CD4-positive, alpha-beta T cell treated with Interleukin-15 for 4 hours (primary cell): Measurements from ENCODE around the gene ACTR2.
A peak's percentile ranks its signal among the peaks of the same experiment; 100 is the strongest.
"Not testable (repeated sequence)": the region's sequence is repeated elsewhere in the genome, so short reads cannot be mapped to it uniquely, and the experiment has no call there.

Source experiments
- DNase-seq: peaks from one replicate; pipeline ENCODE4 v3.0.0-alpha.2; 2020; ENCODE audit warnings: low spot score

ACTR2 gene

DNA sequence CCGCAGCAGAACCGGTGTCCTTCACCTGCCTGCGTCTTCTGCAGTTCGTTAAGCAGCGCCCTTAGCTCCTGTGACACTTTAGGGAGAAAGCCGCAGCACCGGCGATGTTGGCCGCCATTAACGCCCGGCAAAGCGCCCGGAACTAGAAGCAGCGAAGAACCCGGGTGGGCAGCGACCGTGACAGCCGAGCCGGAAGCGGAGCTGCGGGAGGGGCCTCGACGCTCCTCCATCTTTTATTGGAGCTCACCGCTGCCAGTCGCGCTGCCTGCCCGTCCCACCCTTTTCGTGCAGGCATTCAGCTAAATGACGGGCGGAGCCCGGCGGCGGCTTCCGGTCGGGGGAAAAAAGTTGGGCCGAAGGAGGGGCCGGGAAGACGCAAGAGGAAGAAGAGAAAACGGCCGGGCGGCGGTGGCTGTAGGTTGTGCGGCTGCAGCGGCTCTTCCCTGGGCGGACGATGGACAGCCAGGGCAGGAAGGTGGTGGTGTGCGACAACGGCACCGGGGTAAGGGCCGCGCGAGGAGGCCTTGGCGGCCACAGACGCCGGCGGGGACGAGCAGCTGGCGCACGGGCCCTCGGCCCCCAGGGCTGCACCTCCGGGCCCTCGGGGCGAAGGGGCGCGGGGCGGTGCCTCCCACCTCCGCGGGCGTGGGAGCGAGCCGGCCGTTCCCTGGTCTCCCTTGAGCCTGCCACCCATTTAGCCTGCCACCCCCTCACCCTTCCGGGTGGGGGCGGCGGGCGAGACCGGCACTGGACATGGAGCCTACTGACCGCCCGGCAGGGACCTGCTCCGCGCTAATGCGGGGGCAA is at the start of gene ACTR2:
Gene ACTR2 (plus strand): TSS at position 376 of the 807 bp plus-strand sequence. CDS start 79 bp downstream, at position 455.
- DNase-seq: peak; percentile 93

DNA sequence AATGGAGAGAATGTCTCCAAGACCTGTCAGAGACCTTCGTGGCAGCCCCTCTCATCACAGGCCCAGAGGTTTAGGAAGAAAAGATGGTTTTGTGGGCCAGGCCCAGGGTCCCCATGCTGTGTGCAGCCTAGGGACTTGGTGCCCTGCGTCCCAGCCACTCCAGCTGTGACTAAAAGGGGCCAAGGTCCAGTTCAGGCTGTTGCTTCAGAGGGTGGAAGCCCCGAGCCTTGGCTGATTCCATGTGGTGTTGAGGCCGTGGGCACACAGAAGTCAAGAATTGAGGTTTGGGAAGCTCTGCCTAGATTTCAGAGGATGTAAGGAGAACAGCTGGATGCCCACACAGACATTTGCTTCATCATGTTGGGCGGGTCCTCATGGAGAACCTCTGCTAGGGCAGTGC is 45.1 kb upstream of the ACTR2 start:
- DNase-seq: no peak

DNA sequence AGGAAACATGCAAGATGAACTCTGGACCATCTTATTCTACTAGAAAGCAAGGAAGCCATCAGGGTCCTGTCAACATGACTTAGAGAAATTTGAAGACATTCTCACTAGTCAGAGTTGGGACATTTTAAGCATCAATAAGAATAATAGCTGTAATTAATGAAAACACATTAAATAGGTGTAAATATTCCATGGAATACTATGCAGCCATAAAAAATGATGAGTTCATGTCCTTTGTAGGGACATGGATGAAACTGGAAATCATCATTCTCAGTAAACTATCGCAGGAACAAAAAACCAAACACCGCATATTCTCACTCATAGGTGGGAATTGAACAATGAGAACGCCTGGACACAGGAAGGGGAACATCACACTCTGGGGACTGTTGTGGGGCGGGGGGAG is 44.2 kb upstream of the ACTR2 start:
- not testable (repeated sequence) for DNase-seq

DNA sequence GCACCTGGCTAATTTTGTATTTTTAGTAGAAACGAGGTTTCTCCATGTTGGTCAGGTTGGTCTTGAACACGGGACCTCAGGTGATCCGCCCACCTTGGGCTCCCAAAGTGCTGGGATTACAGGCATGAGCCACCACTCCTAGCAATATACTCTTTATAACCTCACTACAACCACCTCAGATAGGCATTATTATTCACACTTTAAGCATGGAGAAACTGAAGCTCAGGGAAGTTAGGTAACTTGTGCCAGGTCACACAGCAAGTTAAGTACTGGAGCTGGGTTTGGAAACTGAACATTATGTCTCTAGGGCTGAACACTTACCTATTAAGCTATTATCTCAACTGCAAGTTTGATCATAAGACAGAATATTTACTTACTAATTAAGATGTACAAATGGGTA is 42.6 kb upstream of the ACTR2 start:
- DNase-seq: no peak

DNA sequence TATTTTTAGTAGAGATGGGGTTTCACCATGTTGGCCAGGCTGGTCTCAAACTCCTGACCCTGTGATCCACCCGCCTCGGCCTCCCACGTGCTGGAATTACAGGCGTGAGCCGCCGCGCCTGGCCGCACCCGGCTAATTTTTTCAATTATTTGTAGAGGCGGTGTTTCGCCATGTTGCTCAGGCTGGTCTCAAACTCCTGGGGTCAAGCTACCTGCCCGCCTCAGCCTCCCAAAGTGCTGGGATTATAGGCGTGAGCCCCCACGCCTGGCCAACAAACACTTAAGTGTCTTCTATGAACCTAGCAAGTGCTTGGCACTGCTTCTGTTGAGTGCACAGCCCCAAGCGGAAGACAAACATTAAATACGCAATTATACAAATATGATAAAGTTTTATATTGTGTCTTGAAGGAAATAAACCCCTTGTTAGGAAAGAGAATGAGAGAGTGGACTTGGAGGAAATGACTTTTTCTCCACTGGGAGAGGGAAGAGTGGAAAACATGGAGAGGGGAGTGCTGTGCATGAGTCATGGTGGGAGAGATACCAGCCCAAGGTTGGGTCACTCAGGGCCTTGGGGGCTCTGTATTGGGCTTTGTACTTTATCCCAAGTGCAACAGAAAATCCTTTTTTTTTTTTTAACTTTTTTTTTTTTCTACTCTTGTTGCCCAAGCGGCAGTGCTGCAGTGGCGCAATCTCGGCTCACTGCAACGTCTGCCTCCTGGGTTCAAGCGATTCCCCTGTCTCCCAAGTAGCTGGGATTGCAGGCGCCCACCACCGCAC is 41.4 kb upstream of the ACTR2 start:
- DNase-seq: no peak

DNA sequence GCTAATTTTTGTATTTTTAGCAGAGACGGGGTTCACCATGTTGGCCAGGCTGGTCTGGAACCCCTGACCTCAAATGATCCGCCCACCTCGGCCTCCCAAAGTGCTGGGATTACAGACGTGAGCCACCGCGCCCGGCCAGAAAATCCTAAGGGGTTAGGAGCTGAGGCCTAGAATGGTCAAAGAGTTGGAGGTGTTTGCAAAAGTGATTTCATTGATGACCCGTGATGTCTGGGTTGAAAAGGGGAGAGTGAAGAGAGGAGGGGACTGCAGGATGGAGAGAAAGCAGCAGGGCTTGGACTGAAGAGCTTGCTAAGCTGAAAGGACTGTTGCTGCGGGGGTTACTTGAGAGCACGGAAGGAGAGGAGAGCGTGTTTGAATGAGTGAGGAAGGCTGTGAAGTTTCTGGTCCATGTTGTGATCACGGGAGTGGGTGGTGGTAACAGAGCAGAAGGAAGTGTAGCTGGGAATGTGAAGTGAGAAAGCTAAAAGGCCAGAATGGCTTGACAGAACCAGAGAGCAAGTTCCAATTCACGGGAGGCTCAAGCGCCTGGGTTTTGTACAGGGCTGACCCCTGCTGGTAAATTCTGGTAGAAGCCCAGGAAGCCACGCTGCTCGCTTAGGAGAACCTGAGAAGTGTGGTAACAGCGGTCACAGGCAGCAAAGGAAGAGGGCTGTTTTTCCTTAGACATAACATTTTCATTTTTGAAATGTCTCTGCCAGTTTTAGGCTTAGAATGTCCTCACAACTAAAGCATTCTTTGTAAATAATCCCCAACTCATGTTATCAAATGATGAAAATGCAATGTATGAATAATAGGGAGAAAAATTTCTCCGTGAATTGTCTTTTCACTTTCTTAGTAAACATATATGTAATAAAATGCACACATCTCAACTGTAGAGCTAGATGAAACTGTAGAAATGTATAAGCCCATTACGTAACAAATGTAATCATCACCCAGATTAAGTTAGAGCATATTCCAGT is 40.5 kb upstream of the ACTR2 start:
- peak; percentile 64 for DNase-seq

DNA sequence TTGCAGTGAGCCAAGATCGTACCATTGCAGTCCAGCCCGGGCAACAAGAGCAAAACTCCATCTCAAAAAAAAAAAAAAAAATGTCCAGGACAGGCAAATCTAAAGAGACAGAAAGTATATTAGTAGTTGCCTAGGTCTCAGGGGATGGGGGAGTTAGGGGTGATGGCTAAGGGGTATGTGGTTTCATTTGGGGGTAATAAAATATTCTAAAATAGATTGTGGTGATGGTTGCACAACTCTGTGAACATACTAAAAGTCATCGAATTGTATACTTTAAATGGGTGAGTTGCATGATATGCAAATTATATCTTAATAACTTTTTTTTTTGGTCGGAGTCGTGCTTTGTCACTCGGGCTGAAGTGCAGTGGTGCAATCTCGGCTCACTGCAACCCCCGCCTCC is 34.2 kb upstream of the ACTR2 start:
- DNase-seq: no peak

DNA sequence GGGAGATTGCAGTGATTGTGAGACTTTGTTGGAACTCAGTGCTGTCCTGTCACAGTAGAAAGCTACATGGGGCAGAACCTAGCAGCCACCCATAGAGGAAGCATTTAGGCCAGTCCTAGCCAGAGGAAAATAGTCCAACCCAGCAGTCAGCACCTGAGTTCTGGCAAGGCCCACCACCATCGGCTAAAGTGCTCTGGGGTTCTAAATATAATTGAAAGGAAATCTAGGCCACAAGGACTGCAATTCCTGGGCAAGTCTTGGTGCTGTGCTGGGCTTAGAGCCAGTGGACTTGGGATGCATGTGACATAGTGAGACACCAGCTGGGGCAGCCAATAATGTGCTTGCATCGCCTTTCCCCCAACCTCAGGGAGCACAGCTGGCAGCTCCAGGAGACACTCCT is 28.9 kb upstream of the ACTR2 start:
- no peak for DNase-seq

DNA sequence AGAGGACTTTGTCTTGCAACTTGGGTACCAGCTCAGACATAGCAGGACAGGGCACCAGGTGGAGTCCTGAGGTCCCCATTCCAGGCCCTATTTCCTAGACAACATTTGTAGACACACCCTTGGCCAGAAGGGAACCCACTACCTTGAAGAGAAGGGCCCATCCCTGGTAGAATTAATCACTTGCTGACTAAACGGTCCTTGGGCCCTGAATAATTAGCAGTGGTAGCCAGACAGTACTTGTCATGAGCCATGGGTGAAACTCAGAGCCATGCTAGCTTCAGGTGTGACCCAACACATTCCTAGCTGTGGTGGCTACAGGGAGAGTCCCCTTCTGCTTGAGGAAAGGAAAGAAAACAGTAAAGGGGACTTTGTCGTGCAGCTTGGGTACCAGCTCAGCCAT is 28.5 kb upstream of the ACTR2 start:
- no peak for DNase-seq

DNA sequence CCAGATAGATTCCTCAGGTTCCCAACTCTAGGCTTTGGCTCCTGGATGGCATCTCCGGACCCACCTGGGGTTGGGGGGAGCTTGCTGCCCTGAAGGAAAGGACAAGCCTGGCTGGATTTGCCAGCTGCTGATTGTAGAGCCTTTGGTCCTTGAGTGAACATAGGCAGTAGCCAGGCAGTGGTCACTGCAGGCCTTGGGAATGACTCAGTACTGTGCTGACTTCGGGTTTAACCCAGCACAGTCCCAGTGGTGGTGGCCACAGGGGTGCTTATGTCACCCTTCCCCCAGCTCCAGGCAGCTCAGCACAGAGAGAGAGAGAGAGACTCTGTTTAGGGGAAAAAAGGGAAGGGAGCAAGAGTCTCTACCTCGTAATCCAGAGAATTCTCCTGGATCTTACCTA is 27.7 kb upstream of the ACTR2 start:
- no peak for DNase-seq

DNA sequence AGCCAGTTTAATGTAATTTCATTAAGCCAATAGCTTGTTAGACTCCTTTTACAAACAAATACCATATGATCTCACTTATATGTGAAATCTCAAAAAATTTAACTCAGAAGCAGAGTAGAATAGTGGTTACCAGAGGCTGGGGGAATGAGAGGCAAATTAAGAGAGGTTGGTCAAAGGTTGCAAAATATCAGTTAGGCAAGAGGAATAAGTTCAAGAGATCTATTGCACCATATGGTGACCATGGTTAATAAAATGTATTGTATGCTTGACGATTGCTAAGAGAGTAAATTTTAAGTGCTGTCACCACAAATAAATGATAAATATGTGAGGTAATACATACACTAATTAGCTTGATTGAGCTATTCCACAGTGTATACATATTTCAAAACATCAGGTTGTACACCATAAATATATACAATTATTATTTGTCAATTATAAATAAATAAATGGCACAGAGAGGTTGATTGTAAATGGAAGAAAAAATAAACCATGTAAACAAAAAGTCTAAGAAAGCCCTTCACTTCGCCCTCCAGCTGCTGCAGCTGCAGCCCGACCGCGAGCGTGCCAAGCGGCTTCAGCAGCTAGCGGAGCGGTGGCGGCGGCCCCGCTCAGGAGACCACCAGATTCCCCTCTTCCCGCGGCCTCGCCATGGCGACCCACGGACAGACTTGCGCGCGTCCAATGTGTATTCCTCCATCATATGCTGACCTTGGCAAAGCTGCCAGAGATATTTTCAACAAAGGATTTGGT is 23.0 kb upstream of the ACTR2 start:
- no peak for DNase-seq

DNA sequence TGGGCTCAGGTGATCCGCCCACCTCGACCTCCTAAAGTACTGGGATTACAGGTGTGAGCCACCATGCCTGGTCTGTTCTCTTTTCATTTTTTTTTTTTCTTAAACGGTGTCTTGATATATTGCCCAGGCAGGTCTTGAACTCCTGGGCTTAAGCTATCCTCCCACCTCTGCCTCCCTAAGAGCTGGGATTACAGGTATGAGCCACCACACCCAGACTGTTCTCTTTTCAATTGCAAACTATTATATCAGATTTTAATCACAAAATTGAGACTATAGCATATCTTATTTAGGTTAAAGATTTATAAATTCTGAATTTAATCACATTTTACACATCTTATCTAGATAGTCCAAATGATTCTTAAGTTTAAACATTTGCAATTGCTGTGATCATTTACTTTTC is 15.5 kb upstream of the ACTR2 start:
- DNase-seq: no peak

DNA sequence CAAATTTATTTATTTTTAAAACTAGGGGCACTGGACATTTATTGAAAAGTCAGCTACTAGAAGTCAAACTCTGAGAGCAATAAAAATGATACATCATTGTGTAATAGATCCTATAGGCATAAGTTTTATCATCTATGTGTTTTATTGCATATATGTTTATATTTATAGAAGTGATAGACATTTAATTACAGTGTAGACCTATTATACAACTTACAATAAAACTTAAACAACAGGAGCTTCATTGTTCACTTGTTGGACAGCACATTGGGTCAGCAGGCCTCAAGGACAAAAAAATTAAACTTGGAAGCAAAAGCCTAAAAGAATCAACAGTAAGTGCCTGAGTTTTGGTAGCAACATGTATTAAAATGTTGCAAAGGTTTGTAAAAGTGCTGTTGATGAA is 15.0 kb upstream of the ACTR2 start:
- DNase-seq: no peak

DNA sequence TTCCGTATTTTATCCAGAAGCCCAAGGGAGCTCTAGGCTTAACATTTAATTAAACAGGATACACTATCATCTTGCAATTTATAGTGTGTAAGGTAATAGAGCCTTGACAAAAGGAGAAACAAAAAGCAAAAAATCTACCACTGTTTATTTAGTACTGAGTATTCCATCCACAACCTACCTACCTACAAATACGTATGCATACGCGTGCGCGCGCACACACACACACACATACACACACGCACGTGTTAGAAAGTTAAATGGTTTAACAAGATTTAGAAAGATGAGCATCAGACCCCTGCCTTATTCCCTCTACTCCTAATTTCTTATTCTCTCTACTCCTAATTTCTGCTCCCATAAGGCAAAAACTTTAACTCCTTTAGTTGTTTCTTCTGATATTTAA is 14.6 kb upstream of the ACTR2 start:
- no peak for DNase-seq

DNA sequence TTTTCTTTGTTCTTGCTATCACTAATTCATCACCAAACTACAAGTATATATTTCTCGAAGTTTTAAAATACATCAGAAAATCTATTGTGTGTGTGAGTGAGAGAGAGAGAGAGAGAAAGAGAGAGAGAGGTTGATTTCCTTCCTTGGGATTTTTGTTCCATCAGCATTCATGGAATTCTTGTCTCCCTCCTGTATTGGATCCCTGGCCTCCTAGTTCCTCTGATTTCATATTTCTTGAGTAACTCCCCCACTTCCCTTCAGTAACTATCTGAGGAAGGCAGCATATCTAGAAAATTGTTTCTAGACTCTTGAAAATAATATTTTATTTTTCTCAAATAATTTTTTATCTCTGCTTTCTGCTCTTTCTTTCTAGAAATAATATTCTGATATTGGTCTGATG is 13.3 kb upstream of the ACTR2 start:
- no peak for DNase-seq

DNA sequence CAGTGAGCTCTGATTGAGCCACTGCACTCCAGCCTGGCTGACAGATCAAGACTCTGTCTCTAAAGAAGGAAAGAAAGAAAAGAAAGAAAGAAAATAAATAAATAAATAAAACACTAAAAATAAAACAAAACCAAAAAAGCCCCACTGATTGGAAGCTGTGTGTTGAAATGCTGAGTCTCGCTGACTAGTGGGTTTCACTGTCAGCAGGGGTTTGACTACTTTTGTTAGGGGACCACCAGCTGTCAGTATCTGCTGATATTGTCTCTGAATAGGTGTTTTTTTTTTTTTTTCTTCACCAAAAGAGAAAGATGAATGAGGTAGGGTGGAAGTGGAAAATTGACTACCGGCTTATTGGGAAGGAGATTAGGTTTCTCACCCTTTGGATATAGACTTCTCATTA is 12.8 kb upstream of the ACTR2 start:
- DNase-seq: no peak

DNA sequence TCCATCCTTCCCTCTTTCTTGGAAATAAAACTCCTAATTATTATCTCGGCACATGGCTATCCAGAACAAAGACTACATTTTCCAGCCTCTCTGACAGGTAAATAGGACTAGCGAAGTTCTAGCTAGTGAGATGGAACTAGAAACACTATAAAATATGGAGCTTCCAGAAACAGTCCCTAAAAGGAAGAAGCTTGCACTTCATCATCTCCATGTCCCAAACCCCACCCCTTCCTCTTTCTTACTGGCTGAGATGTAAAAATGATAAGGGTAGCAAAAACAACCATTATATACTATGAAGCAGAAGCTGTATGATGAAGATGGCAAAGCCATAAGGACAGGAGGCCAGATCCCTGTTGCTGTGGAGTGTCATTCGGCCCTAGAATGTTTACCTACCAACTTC is 11.7 kb upstream of the ACTR2 start:
- no peak for DNase-seq

DNA sequence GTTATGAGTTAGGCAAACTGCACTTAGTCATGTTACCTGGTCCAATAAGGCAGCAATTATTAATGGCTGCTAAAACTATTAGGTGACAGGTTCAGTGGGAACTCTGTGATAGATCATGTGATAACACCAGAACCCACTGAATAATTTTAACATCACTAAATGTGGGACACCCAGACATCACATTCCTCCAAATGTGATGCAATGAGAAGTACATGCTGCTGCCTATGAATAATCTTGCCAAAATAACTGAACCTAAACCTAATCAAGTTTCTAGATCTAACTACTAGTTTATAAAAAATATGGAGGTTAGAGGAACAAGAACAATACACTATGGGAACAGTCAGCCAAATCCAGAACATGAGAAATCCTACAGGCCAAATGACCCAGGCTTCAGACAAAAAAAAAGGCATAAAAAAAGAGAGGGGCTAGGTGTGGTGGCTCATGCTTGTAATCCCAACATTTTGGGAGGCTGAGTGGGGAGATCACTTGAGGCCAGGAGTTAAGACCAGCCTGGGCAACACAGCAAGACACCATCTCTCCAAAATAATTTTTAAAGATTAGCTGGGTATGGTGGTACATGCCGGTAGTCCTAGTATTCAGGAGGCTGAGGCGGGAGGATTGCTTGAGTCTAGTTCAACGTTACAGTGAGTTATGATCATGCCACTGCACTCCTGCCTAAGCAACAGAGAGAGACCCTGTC is 7.0 kb upstream of the ACTR2 start:
- no peak for DNase-seq

DNA sequence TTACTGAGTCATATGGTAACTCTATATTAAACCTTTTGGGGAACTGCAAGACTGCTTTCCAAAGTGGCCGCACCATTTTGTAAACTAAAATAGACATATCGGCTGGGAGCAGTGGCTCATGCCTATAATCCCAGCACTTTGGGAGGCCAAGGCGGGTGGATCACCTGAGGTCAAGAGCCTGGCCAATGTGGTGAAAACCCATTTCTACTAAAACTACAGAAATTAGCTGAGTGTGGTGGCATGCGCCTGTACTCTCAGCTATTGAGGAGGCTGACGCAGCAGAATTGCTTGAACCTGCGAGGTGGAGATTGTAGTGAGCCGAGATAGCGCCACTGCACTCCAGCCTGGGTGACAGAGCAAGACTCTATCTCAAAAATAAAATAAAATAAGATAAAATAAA is 6.4 kb upstream of the ACTR2 start:
- not testable (repeated sequence) for DNase-seq

DNA sequence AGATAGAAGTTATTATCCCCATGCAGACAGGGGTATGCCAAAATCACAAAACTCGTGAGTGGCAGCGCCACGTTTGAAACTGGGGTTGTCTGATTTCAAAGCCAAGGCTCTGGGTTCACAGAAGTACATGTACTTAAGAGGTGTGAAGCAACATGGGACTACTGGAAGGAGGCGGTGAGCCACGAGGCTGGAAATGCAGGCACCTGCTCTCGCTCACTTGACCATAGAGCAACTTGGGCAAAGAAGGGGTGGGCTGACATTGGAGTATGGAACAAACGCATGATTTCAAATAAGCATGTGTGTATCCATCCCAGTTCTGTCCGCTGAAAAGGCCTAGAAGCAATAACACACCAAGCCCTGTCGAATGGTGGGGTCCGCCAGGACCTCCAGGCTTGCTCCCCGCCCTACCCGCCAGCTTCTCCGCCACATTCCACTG is 593 bp upstream of the ACTR2 start:
- no peak for DNase-seq

DNA sequence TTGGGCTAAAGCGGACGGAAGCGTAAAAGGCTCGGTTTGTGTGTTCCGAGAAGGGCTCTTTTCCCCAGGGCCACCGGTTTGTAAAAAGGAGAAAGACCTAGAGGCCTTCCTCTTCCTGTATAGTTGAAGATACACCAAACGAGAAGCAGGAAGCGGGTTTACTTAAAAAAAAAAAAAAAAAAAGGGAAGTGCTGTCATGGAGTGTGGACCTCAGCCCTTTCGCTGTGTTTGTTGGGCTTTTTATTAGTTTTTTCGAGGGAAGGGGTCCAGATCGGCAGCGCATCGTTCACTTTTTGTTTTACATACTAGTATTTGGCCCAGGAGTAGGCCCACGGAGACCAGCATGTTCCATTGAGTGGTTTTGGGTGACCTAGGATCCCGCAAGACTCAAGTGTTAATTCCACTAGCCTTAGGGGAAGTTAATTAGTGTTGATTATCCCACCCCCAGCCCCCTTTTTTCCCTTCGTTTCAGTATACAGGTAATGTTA is 676 bp downstream of the ACTR2 start:
- DNase-seq: peak; percentile 49
